ENCODE data around the gene CKB.

Gene CKB

GRCh38 chr14:103522649-103523574 lies at the start of gene CKB:
Gene CKB (minus strand): TSS chr14:103522830. CDS start chr14:103522493, 337 bp downstream.
- FAIRE-seq: no peak

GRCh38 chr14:103569408-103569807 lies 46.8 kb upstream of the CKB start:
- no peak for FAIRE-seq

GRCh38 chr14:103568952-103569351 lies 46.3 kb upstream of the CKB start:
- no peak for FAIRE-seq

GRCh38 chr14:103563844-103564505 lies 41.3 kb upstream of the CKB start:
- FAIRE-seq: no peak

GRCh38 chr14:103563226-103563620 lies 40.6 kb upstream of the CKB start:
- FAIRE-seq: no peak

- no peak for FAIRE-seq
Observed at GRCh38 chr14:103562429-103563225, 40.0 kb upstream of the CKB start, which contains the start of the genes BAG5 and COA8. Gene BAG5 (minus strand): TSS chr14:103562657. CDS start chr14:103561164, 1,493 bp downstream. Gene COA8 (plus strand): TSS chr14:103562960. CDS start chr14:103563002, 42 bp downstream.

GRCh38 chr14:103562179-103562428 lies 39.5 kb upstream of the CKB start:
- no peak for FAIRE-seq

GRCh38 chr14:103561381-103562178 lies 39.0 kb upstream of the CKB start:
- FAIRE-seq: no peak

GRCh38 chr14:103560691-103561090 lies 38.1 kb upstream of the CKB start:
- no peak for FAIRE-seq

GRCh38 chr14:103559766-103560165 lies 37.1 kb upstream of the CKB start:
- FAIRE-seq: no peak

GRCh38 chr14:103558071-103558882 lies 35.6 kb upstream of the CKB start:
- FAIRE-seq: no peak

- FAIRE-seq: no peak
Observed at GRCh38 chr14:103556946-103557758, 34.5 kb upstream of the CKB start.

- no peak for FAIRE-seq
Observed at GRCh38 chr14:103555559-103556337, 33.1 kb upstream of the CKB start.

- no peak for FAIRE-seq
Observed at GRCh38 chr14:103552846-103553210, 30.2 kb upstream of the CKB start.

- no peak for FAIRE-seq
Observed at GRCh38 chr14:103552011-103552845, 29.6 kb upstream of the CKB start.

- FAIRE-seq: no peak
Observed at GRCh38 chr14:103551338-103551762, 28.7 kb upstream of the CKB start.

GRCh38 chr14:103550451-103551337 lies 28.1 kb upstream of the CKB start:
- FAIRE-seq: no peak

Data from islet of Langerhans (tissue), 1 donor.